Endothelial cell of coronary artery (primary cell): Measurements from ENCODE around the gene CNOT2. TPM values are rescaled to one million over a fixed set of nuclear protein-coding genes. Genes with fewer than 3 reads are reported as not detected.

ENCODE experiments used
- total RNA-seq: library from RNA; depleted of rRNA; stranded (reverse); fragments of >200 nt; gene quantifications from 2 replicates; pipeline ENCODE4 v1.2.3, GENCODE V29; 2014

The CNOT2 gene
- 121 and 144 TPM in 2 replicates for total RNA-seq

GRCh38 chr12:70242695-70243509 is at the start of gene CNOT2:
Gene CNOT2 (plus strand): TSS chr12:70243433. CDS start chr12:70278227, 34,794 bp downstream.

DNA sequence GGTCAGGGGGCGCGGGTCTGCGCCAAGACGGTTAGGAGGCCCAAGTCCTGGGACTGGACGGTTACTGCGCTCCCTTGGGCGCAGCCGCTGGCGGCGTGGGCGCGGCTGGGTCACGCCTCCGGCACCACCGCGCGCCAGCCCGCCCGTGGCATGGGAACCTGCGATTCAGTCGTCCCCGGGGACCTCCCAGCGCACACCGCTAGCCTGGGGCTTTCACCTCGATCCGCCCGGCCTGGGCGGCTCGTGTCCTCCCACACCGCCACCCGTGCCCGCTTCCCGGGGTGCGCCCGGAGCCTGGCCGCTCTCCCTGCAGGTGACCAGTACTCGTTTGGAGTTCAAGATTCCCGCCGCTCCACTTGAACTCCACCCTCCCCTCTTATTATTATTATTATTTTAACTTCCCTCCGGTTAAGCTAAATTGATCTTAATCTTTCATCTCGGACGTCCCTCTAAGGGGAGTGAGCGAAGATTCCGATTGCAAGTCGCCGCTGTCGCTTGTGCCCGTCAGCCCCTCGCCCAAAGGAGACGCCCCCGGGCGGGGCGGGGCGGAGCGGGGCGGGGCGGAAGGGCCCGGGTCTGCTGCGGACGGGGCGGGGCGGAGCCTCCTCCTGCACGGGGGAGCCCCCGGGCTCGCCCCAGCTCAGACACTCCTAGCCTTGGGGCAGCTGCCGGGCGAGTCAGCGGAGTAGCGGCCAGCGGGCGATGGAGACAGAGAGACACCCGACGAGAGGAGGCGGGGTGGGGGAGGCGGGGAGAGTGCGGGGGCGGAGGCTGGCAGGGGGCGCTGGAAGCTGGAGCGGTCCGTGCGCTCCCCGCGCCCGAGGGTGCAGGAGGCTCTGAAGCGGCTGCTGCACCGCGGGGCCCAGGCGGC is 122.7 kb downstream of the CNOT2 start, which contains the start of gene KCNMB4:
Gene KCNMB4, plus strand, starts transcription at position 643 of the 871 bp plus-strand sequence. CDS start 445 bp downstream, outside the sequence.

Other genes with a start within 250 kb of the CNOT2 start
- 1.0 and 3.2 TPM in 2 replicates for gene KCNMB4, start 122.9 kb downstream of the CNOT2 start, total RNA-seq